Neural cell (in vitro differentiated cells): ENCODE data around the gene DCANP1. TPM values are rescaled to one million over a fixed set of nuclear protein-coding genes. Genes with fewer than 3 reads are reported as not detected.

Experiments used
- H2AFZ ChIP-seq: fragments of 200-600, 300-800 bp; sonication (generic), shearing (Covaris generic); 2 replicates; pipeline ENCODE4 v1.6.0; 2014; ENCODE audit warnings: low read depth, mild to moderate bottlenecking, antibody characterized with exemption, low read length, moderate library complexity
- H3F3A ChIP-seq: fragments of 200-600 bp; shearing (Covaris generic); 2 replicates; pipeline ENCODE4 v1.6.1; 2016; ENCODE audit warnings: mild to moderate bottlenecking, moderate library complexity, mixed read lengths, antibody characterized with exemption, low read length; ENCODE audit not compliant: insufficient read depth, poor library complexity, severe bottlenecking
- H3K27ac ChIP-seq: fragments of 200-600, 300-800 bp; sonication (generic), shearing (Covaris generic); 2 replicates; pipeline ENCODE4 v1.5.1; 2014; ENCODE audit warnings: mild to moderate bottlenecking, low read length, moderate library complexity
- H3K27me3 ChIP-seq: fragments of 300-800, 200-600 bp; sonication (generic), shearing (Covaris generic); 2 replicates; pipeline ENCODE4 v1.6.0; 2014; ENCODE audit warnings: mild to moderate bottlenecking, low read depth, low read length, moderate library complexity; ENCODE audit not compliant: insufficient read depth
- H3K36me3 ChIP-seq: fragments of 300-800, 200-600 bp; sonication (generic), shearing (Covaris generic); 2 replicates; pipeline ENCODE4 v1.5.1; 2014; ENCODE audit warnings: mild to moderate bottlenecking, antibody characterized with exemption, low read length, moderate library complexity; ENCODE audit not compliant: insufficient read depth
- H3K4me2 ChIP-seq: fragments of 300-800, 200-600 bp; sonication (generic), shearing (Covaris generic); 2 replicates; pipeline ENCODE4 v1.6.0; 2014; ENCODE audit warnings: mild to moderate bottlenecking, low read length
- H3K4me3 ChIP-seq: fragments of 300-800, 200-600 bp; sonication (generic), shearing (Covaris generic); 2 replicates; pipeline ENCODE4 v1.5.1; 2014; ENCODE audit warnings: mild to moderate bottlenecking, low read length, moderate library complexity
- H3K79me2 ChIP-seq: fragments of 200-600 bp; shearing (Covaris generic); replicated peaks from 2 replicates; pipeline ENCODE4 v1.6.0; 2014; ENCODE audit warnings: mild to moderate bottlenecking, low read length, moderate library complexity; ENCODE audit not compliant: insufficient read depth
- H3K9ac ChIP-seq: fragments of 300-800, 200-600 bp; sonication (generic), shearing (Covaris generic); 2 replicates; pipeline ENCODE4 v1.6.1; 2016; ENCODE audit warnings: mild to moderate bottlenecking, low read length, mixed read lengths
- H3K9me2 ChIP-seq: fragments of 200-600 bp; shearing (Covaris generic); 2 replicates; pipeline ENCODE4 v1.6.1; 2016; ENCODE audit warnings: mild to moderate bottlenecking, low read length, mixed read lengths; ENCODE audit not compliant: insufficient read depth
- H3K9me3 ChIP-seq: fragments of 200-600, 300-800 bp; sonication (generic), shearing (Covaris generic); 2 replicates; pipeline ENCODE4 v1.6.1; 2016; ENCODE audit warnings: mild to moderate bottlenecking, mixed run types, low read length, moderate library complexity, mixed read lengths
- H4K20me1 ChIP-seq: fragments of 200-600 bp; shearing (Covaris generic); 2 replicates; pipeline ENCODE4 v1.6.1; 2016; ENCODE audit warnings: mild to moderate bottlenecking, mixed run types; ENCODE audit not compliant: insufficient read depth
- CTCF ChIP-seq: fragments of 450-650 bp; IDR thresholded peaks from 2 replicates; pipeline ENCODE4 v1.5.1; 2014; ENCODE audit warnings: antibody characterized with exemption, mild to moderate bottlenecking, moderate library complexity; ENCODE audit not compliant: poor library complexity, severe bottlenecking
- EP300 ChIP-seq: fragments of 450-650 bp; conservative IDR thresholded peaks from 2 replicates; pipeline ENCODE4 v1.6.1; 2014; ENCODE audit warnings: antibody characterized with exemption, mild to moderate bottlenecking, moderate library complexity; ENCODE audit not compliant: poor library complexity, severe bottlenecking
- EZH2 ChIP-seq: fragments of 200-600, 300-800 bp; shearing (Covaris generic), sonication (generic); IDR thresholded peaks from 2 replicates; pipeline ENCODE4 v1.6.1; 2014; ENCODE audit warnings: antibody characterized with exemption, low read length, borderline replicate concordance, mild to moderate bottlenecking; ENCODE audit not compliant: insufficient read depth, poor library complexity, severe bottlenecking
- MXI1 ChIP-seq: fragments of 450-650 bp; conservative IDR thresholded peaks from 2 replicates; pipeline ENCODE4 v1.6.1; 2014; ENCODE audit warnings: antibody characterized with exemption, mild to moderate bottlenecking; ENCODE audit not compliant: poor library complexity, severe bottlenecking
- POLR2AphosphoS5 ChIP-seq: IDR thresholded peaks from 2 replicates; pipeline ENCODE4 v1.6.1; 2012
- RAD21 ChIP-seq: fragments of 450-650 bp; conservative IDR thresholded peaks from 2 replicates; pipeline ENCODE4 v1.6.1; 2014; ENCODE audit warnings: antibody characterized with exemption, mild to moderate bottlenecking, moderate library complexity
- REST ChIP-seq: IDR thresholded peaks from 2 replicates; pipeline ENCODE4 v1.6.1; 2012; ENCODE audit warnings: borderline replicate concordance
- SMC3 ChIP-seq: fragments of 450-650 bp; conservative IDR thresholded peaks from 2 replicates; pipeline ENCODE4 v1.6.1; 2014; ENCODE audit warnings: antibody characterized with exemption, mild to moderate bottlenecking, moderate library complexity; ENCODE audit not compliant: poor library complexity
- TAF1 ChIP-seq: IDR thresholded peaks from 2 replicates; pipeline ENCODE4 v1.6.1; 2012; ENCODE audit warnings: low read depth
- polyA plus RNA-seq: library from polyadenylated mRNA; depleted of rRNA; stranded (reverse); fragments of >200 nt; gene quantifications from 2 replicates; pipeline ENCODE4 v1.2.3, GENCODE V29; 2014

The DCANP1 gene
- polyA plus RNA-seq, 1 donor from 2014 or later = not detected

GRCh38 chr5:135491552-135492318 is 44.6 kb upstream of the DCANP1 start:
- H3K9ac ChIP-seq = no peak overlapping the region
- no peaks in the 10 kb centered on the region for H3K36me3 ChIP-seq
- peak overlapping the region; percentile 44 for H3K4me3 ChIP-seq
- H3F3A ChIP-seq = no peaks in the 10 kb centered on the region
- H3K9me2 ChIP-seq = no peaks in the 10 kb centered on the region
- no peak overlapping the region for H3K4me2 ChIP-seq
- TF ChIP-seq MXI1 (no peak), TAF1 (no peak), CTCF (no peak), RAD21 (no peak), POLR2AphosphoS5 (no peak), EZH2 (no peak), EP300 (no peak), SMC3 (no peak), REST (no peak)
- no peaks in the 10 kb centered on the region for H4K20me1 ChIP-seq
- no peak overlapping the region for H3K27ac ChIP-seq
- H3K79me2 ChIP-seq = no peaks in the 10 kb centered on the region
- H3K9me3 ChIP-seq = no peaks in the 10 kb centered on the region
- H2AFZ ChIP-seq = no peak overlapping the region
- H3K27me3 ChIP-seq = peaks cover 56% of the 10 kb centered on the region

GRCh38 chr5:135491038-135491551 is 43.9 kb upstream of the DCANP1 start:
- Histone ChIP-seq H3F3A (no peaks in the 10 kb centered on the region), H3K27me3 (peaks cover 56% of the 10 kb centered on the region), H3K9me2 (no peaks in the 10 kb centered on the region), H3K27ac (no peak overlapping the region), H3K36me3 (no peaks in the 10 kb centered on the region), H2AFZ (no peak overlapping the region), H3K9ac (no peak overlapping the region), H4K20me1 (no peaks in the 10 kb centered on the region), H3K4me2 (no peak overlapping the region), H3K4me3 (peak overlapping the region; percentile 44), H3K9me3 (no peaks in the 10 kb centered on the region), H3K79me2 (no peaks in the 10 kb centered on the region)
- TF ChIP-seq RAD21 (no peak), CTCF (no peak), EP300 (no peak), MXI1 (no peak), REST (no peak), POLR2AphosphoS5 (no peak), EZH2 (no peak), TAF1 (no peak), SMC3 (no peak)
